Activated CD8-positive, alpha-beta memory T cell treated with anti-CD3 and anti-CD28 coated beads for 24 hours (primary cell): ENCODE data around the gene MCAT.
A peak's percentile ranks its signal among the peaks of the same experiment; 100 is the strongest.

Experiments used
- DNase-seq: peaks from one replicate; pipeline ENCODE4 v3.0.0-alpha.2; 2020

The MCAT gene, protein sequence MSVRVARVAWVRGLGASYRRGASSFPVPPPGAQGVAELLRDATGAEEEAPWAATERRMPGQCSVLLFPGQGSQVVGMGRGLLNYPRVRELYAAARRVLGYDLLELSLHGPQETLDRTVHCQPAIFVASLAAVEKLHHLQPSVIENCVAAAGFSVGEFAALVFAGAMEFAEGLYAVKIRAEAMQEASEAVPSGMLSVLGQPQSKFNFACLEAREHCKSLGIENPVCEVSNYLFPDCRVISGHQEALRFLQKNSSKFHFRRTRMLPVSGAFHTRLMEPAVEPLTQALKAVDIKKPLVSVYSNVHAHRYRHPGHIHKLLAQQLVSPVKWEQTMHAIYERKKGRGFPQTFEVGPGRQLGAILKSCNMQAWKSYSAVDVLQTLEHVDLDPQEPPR

DNA sequence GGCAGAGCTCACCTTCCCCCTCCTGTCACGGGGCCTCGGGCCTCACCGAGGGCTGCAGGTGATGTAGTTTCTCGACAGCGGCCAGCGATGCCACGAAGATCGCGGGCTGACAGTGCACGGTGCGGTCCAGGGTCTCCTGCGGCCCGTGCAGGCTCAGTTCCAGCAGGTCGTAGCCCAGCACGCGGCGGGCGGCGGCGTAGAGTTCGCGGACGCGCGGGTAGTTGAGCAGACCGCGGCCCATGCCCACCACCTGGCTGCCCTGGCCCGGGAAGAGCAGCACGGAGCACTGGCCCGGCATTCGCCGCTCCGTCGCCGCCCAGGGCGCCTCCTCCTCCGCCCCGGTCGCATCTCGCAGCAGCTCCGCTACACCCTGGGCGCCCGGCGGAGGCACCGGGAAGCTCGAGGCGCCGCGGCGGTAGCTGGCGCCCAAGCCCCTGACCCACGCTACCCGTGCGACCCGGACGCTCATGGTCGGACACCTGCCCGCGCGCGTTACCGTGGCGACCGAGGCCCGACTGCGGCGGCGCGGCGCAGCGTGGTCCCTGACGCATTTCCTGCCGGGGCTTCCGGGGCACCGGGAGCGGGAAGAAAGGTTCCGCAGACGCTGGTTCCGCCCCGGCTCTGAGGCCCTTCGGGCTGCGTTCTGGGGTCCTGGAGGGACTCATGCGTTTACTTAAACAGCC is at the start of gene MCAT:
Gene MCAT, minus strand, starts transcription at position 519 of the 683 bp plus-strand sequence. Its CDS starts 50 bp downstream, at position 469.
- peak; percentile 93 for DNase-seq

DNA sequence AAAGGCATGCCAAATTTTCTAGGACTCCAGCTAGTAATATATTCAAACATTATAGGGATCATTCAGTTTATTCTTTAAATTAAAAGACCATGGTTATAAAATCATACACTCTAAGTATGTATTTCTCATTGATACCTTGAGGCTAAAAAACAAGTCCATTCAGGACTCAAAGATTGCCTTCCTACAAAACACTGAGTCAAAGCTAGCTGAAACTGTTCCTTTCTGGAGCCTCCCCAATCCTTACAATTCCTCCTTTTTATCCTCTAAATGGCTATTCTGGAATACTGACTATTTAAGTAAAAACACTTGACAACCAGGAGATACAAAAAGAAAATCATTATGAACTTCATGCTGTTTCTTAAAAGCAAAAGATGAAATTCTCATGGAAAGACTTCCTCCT is 48.6 kb upstream of the MCAT start:
- DNase-seq = no peak

GRCh38 chr22:43188829-43189545 is 45.8 kb upstream of the MCAT start:
- DNase-seq = no peak

DNA sequence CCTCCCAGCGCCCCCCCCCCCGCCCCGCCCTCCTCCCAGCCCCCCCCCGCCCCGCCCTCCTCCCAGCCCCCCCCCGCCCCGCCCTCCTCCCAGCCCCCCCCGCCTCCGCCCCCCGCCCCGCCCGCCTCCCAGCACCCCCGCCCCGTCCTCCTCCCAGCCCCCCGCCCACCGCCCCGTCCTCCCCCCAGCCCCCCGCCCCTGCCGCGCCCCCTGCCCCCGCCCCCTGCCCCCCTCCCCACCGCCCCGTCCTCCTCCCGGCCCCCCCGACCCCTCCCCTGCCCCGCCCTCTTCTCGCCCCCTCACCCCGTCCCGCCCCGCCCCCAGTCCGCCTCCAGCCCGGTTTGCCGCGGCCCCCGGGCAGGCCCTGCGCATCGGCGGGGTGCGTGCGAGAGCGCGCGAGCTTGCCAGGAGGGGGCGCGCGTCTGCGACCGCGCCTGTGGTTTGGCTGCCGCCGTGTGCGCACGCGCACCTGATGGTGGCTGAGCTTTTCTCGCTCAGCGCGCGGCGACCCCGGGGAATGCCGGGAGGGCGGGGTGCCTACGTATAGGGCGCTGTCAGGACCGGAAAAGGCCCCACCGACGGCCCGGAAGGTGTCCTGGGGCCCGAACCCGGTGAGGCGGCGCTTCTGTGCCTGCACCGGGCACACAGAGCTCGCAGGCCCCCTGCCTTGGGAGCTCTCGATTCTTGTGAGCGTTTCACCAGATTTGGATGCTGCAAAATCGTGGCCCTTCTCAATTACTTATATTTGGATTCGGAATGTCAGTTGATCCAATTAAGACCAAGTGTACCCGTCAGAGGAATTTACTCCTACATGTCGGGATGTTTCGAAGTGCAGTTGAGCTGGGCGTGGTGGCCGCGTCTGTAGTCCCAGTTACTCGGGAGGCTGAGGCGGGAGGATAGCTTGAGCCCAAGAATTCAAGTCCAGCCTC is 44.2 kb upstream of the MCAT start:
- DNase-seq = peak; percentile 98

DNA sequence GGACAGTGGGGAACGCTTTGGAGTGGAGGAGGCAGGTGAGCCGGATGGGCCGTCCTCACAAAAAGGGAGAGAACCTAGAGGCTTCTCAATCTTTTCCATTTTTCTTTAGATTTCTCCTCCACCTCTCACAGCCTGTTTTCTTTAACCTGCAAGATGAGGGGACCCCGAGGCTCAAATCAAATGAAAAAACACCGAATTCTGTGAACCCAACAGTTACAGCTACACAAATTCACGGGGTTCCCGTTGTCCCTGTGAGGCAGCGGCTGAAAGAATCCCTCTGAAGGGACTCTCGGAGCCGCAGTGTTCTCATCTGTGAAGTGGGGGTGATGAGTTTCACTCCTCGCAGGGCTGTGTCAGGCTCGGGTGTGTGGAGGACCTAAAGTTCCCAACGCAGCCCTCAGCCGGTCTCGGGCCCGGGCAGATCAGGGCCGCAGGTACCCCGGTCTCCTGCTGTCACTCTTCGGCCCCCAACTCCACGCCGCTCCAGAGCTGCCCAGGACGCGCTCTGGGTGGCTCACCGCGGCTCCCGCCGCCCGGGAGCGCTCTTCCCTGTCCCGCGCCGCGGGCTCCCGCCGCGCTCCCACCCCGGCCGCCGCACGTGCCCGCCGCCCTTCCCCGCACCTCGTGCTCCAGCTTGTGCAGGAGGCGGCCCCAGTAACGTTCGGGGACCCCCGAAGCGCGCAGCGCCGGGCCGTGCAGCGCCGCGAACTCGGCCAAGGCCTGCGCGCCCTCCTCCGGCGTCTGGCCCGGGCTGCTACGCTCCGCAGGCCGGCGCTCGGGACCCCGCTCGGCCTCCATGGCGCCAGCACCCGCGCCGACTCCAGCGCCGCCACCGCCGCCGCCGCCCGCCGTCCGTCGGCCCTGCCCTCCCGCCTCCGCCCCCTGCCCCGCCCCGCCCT is 43.3 kb upstream of the MCAT start, which contains the start of gene TTLL12:
Gene TTLL12, minus strand, starts transcription at position 863 of the 899 bp plus-strand sequence. Its CDS starts 65 bp downstream, at position 798.
- peak; percentile 81 for DNase-seq

DNA sequence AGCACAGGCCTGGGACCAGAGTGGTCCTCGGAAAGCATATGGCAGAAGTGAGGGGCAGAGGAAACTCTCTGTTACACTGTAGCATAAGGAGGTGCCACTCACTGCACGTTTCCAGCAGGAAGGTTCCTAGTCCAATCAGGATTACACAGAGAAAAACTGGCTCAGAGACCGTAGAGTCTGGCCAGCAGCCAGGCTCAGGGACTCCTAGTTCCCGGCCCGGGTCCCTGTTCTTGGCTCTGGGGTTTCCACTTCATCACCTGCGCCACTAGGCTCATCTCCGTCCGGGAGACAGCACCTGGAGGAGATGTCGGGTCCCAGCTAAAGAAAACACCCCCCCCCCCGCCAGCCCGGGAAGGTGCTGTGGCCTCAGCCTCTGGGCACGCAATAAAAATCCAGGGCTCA is 42.7 kb upstream of the MCAT start:
- no peak for DNase-seq

- DNase-seq = no peak
Measured at GRCh38 chr22:43183496-43184277, 40.5 kb upstream of the MCAT start.

DNA sequence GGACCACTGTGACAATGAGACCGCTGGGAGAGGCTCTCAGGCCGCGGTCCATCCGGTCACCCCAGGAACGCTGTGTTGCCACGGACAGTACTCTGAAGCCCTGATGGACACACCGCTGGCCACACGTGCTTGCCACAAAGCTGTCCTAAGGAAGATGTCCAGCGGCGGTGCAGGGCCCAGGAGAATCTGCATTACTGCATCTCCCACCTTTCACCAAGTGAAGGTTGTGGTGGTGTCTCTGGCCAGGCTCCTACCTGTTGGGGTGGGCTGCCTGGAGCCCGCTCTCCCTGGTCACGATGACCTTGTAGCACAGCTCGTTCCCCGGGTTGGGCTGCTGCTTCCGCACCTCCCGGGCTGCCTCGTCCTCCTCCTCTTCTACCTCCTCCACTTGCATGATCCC is 39.5 kb upstream of the MCAT start:
- no peak for DNase-seq

DNA sequence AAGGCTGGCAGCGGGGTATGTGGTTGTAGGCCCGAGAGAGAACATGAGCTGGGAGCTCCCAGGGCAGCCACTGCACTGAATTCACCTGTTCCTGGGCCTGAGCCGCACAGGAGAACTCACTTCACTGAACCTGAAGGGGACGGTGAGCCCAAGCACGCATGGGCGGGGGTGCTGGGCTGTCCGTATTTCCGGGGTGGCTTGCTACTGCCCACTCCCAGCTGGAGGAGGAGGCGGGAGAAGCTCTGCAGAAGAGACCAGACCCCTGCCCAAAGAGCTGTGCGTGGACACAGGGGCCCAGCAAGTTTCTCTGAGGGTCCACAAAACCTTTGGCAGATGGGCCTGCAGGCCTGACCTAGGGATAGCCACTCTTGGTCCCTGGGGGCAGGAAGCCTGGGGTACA is 38.9 kb upstream of the MCAT start:
- no peak for DNase-seq

GRCh38 chr22:43181321-43182076 is 38.3 kb upstream of the MCAT start:
- no peak for DNase-seq

DNA sequence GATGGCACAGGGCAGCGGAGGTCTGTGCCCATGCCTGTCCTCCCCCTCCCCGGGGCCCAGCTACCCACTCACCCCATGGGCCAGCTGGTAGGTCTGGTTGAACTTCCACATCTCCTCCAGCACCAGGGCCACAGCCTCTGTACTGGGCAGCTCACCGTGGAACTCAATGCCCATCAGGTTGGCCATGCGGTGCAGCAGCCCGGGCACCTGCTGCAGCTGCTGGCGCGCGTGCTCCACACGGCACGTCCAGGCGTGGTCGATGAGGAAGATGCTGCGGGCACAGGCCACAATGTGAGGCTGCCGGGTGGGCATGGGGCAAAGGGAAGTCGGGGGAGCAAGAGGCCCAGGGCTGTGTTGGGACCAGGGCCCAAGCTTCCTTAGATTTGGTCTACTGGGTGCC is 37.5 kb upstream of the MCAT start:
- no peak for DNase-seq

- no peak for DNase-seq
Measured at GRCh38 chr22:43179911-43180195, 36.7 kb upstream of the MCAT start.

GRCh38 chr22:43179146-43179910 is 36.1 kb upstream of the MCAT start:
- DNase-seq = no peak

GRCh38 chr22:43177479-43177878 is 34.3 kb upstream of the MCAT start:
- no peak for DNase-seq

DNA sequence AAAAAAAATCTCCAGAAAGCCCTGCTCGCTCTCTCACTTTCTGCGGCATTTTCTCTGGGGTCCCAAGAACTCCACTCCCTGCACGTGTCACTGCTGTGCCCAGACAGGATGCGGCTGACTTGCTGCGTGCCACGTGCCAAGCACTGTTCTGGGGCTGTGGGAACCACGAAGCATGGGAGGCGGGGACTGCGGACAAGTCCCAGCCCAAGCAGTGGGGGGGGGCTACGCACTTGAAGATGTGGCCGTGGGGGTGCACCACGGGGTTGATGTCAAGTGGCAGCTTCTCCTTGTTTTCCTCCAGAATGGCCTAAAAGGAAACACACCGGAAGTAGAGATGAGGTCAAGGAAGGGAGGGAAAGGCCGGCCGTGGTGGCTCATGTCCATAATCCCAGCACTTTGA is 32.9 kb upstream of the MCAT start:
- DNase-seq = no peak

DNA sequence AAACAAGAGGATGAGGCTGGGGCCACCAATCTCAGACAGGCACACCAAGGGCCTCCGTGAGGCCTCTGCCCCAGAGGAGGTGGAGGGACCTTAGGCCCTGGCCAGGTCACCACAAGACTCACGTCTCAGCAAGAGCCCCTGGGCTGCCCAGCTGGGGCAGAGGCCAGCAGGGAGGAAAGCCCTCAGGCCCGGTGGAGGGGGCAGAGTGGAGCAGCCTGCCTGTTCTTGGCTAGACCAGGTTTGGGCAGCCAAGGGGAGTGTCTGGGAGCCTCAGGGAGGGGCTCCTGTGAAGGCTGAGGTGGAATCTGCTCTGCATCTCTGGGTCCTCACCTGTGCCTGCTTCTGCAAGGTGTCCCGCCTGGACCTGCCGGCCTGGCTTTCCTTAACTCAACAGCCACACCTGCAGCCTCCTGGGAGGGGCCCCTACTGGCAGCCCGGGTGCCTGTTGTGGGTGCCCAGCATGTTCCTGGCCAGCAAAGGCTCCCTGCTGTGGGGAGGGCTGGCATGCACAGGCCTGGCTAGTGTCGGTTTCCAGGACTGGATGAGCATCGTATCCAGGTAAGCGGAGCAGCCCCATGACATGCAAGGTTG is 31.8 kb upstream of the MCAT start:
- DNase-seq = no peak

- no peak for DNase-seq
Measured at GRCh38 chr22:43173976-43174720, 30.9 kb upstream of the MCAT start.

DNA sequence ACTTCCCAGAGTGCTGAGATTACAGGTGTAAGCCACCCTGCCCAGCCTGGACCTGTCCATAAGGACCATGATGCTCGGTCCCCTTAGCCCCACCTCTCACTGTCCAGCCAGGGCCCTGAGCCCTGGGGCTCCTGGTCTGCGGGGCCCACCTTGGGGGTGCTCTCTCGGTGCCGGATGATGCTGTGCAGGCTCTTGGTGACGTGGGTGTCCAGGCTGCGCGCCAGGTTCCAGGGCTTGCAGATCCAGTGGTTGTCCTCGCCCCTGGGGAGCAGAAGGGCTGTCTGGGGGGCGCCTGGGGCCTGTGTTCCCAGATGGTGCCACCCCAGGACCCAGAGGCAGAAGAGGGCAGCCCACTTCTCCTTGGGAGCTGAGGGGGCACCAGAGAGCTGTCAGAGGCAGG is 30.4 kb upstream of the MCAT start:
- DNase-seq = no peak
